ENCODE data around the gene PAQR5. TPM values are rescaled to one million over a fixed set of nuclear protein-coding genes. Genes with fewer than 3 reads are reported as not detected.

The PAQR5 gene
- total RNA-seq, 2 donors from 2014 or later = 6.5 to 11.5 TPM

DNA sequence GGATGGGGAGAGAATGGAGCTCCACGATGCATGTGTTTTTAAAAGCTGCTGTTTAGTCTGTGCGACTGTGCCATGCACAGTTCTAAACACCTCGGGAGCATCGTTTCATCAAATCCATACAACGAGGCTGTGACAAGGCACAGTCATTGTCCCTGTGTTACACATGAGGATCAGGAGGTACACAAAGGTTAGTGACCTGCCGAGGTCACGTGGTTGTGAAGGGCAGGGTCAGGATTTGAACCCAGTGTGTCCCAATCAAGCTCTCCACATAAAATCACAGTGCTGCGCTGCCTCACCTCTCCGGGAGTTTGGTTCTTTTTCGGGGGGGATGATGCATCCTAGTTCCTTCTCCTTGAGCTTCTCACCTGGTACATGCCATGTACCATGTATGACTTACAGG, 96.7 kb downstream of the PAQR5 start:
- Histone ChIP-seq H3K36me3 (replicated peaks in 1 of 2; ENCODE audit: insufficient read depth in 1 of 2, low read depth in 2 of 2) (peaks cover 0 to 2% of the 10 kb centered on the region in 2 donors), H3K4me3 (no peak overlapping the region), H3K27ac (no peak overlapping the region), H3K4me1 (peaks cover 20% of the 10 kb centered on the region), H3K27me3 (no peaks in the 10 kb centered on the region), H3K9me3 (no peaks in the 10 kb centered on the region)
- DNase-seq = no peak
- no peak for TF ChIP-seq POLR2A (IDR thresholded peaks at IDR 0.05)
- TF ChIP-seq, protein P1, sequence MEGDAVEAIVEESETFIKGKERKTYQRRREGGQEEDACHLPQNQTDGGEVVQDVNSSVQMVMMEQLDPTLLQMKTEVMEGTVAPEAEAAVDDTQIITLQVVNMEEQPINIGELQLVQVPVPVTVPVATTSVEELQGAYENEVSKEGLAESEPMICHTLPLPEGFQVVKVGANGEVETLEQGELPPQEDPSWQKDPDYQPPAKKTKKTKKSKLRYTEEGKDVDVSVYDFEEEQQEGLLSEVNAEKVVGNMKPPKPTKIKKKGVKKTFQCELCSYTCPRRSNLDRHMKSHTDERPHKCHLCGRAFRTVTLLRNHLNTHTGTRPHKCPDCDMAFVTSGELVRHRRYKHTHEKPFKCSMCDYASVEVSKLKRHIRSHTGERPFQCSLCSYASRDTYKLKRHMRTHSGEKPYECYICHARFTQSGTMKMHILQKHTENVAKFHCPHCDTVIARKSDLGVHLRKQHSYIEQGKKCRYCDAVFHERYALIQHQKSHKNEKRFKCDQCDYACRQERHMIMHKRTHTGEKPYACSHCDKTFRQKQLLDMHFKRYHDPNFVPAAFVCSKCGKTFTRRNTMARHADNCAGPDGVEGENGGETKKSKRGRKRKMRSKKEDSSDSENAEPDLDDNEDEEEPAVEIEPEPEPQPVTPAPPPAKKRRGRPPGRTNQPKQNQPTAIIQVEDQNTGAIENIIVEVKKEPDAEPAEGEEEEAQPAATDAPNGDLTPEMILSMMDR (IDR thresholded peaks at IDR 0.05) = no peak
- WGBS, 2 donors = 82 to 89% methylated on average over 10 of the region's 10 CpGs
- no peak for ATAC-seq
- intact Hi-C loops (cut with DNase I) = loop anchor here (5.0 to 10.0 kb wide), 2 partner anchors 231 to 338 kb away; partner anchors contain the start of gene GLCE

DNA sequence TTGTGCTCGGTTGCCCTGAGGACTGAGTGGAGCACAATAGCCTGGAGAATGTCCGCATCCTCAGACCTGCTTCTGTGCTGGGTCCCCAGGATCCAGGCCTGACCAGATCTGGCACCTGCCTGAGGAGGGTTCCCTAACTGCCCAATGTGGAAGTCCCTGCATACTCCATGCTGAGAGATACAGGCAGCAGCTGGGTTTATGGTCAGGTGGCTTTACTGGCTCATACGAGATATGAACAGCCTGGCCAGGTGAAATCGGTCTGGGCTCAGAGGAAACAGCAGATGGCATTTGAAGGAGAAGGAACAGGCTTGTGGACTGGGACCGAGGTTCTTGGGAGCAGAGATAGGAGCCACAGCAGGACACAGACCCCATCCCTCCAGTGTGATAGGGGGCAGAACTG, 97.3 kb downstream of the PAQR5 start:
- H3K9me3 ChIP-seq = no peaks in the 10 kb centered on the region
- H3K4me1 ChIP-seq = peaks cover 14% of the 10 kb centered on the region
- no peak for TF ChIP-seq POLR2A (IDR thresholded peaks at IDR 0.05)
- no peak for ATAC-seq
- DNase-seq = no peak
- no peaks in the 10 kb centered on the region for H3K27me3 ChIP-seq
- intact Hi-C loops (cut with DNase I) = loop anchor here (5.0 to 10.0 kb wide), 2 partner anchors 231 to 339 kb away; partner anchors contain the start of gene GLCE
- 72 to 78% methylated on average over 5 of the region's 5 CpGs for WGBS, 2 donors
- H3K36me3 ChIP-seq (replicated peaks in 1 of 2; ENCODE audit: insufficient read depth in 1 of 2, low read depth in 2 of 2) = peaks cover 0 to 2% of the 10 kb centered on the region in 2 donors
- no peak overlapping the region for H3K27ac ChIP-seq
- no peak overlapping the region for H3K4me3 ChIP-seq

DNA sequence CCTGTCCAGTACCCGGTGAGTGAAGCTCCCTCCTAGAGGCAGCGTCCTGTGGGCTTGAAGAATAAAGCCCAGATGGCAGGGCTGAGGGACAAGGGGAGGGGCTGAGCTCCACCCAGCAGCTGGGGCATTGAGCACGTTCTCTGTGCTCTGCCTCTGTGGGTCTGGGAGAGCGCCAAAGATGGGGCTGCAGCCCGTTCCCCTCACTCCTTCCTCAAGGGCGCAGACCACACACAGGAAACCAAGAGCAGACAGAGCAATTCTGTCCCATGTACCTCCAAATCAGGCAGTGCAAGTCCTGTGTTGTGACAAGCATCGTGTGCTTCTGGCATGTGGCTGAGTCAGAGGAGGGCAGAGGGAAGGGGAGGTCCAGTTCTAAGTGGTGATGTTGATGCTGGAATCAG, 99.8 kb downstream of the PAQR5 start:
- DNase-seq (no peak), ATAC-seq (no peak)
- Histone ChIP-seq H3K4me3 (no peak overlapping the region), H3K27me3 (no peaks in the 10 kb centered on the region), H3K4me1 (peaks cover 9% of the 10 kb centered on the region), H3K9me3 (no peaks in the 10 kb centered on the region), H3K27ac (no peak overlapping the region), H3K36me3 (replicated peaks in 1 of 2; ENCODE audit: insufficient read depth in 1 of 2, low read depth in 2 of 2) (peaks cover 0 to 2% of the 10 kb centered on the region in 2 donors)
- no peak for TF ChIP-seq POLR2A (IDR thresholded peaks at IDR 0.05)
- TF ChIP-seq, protein P1 (IDR thresholded peaks at IDR 0.05) = no peak
- intact Hi-C loops (cut with DNase I) = loop anchor here (5.0 to 10.0 kb wide), 2 partner anchors 234 to 341 kb away; partner anchors contain the start of gene GLCE
- 63 to 64% methylated on average over 6 to 7 of the region's 7 CpGs for WGBS, 2 donors

DNA sequence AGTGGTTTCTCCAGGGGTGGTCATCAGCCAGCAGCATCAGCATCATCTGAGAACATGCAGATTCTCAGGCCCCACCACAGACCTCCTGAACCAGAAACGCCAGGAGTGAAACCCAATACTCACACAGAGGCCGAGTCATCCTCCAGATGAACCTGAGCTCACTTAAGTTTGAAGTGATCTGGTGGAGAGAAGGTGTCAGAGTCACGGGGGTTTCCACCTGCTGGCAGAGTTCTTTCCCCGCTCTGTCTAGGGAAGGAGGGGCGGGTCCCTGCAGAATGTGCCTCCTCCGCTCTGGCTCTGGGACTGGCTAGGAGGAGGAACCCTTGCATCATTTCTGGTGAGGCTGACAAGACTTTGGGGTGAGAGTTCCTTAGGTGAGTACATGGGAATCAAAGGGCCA, 102.1 kb downstream of the PAQR5 start:
- Histone ChIP-seq H3K36me3 (replicated peaks in 1 of 2; ENCODE audit: insufficient read depth in 1 of 2, low read depth in 2 of 2) (peaks cover 0 to 2% of the 10 kb centered on the region in 2 donors), H3K27me3 (no peaks in the 10 kb centered on the region), H3K9me3 (no peaks in the 10 kb centered on the region), H3K4me3 (no peak overlapping the region), H3K4me1 (no peaks in the 10 kb centered on the region), H3K27ac (no peak overlapping the region)
- WGBS, 2 donors = 82 to 90% methylated on average over 6 of the region's 6 CpGs
- no peak for ATAC-seq
- no peak for DNase-seq
- TF ChIP-seq, protein P1 (IDR thresholded peaks at IDR 0.05) = no peak
- TF ChIP-seq POLR2A (IDR thresholded peaks at IDR 0.05) = no peak
- intact Hi-C loops (cut with DNase I) = no loop called here

DNA sequence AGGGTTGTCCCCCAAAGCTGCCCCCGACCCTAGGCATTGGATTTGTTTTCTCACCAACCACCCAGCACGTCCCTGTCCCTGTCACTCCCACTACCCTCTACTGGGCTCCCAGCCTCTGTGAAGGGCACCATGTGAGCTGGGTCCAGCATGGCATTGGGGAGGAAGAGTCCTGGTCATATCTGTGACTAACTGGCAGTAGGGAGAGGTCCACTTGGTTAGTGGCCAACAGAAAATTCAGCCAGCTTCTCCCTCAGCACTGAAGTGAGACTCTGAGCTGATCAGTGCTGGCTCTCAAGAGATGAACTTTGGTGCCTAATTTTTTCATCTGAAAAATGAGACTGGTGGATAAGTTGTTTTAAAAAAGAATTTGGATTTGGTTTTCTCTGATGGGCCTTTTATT, 104.1 kb downstream of the PAQR5 start:
- Histone ChIP-seq H3K9me3 (no peaks in the 10 kb centered on the region), H3K27ac (no peak overlapping the region), H3K36me3 (replicated peaks in 1 of 2; ENCODE audit: insufficient read depth in 1 of 2, low read depth in 2 of 2) (peaks cover 0 to 2% of the 10 kb centered on the region in 2 donors), H3K4me3 (no peak overlapping the region), H3K27me3 (no peaks in the 10 kb centered on the region), H3K4me1 (no peaks in the 10 kb centered on the region)
- DNase-seq (no peak), ATAC-seq (no peak)
- intact Hi-C loops (cut with DNase I) = no loop called here
- TF ChIP-seq, protein P1 (IDR thresholded peaks at IDR 0.05) = no peak
- TF ChIP-seq POLR2A (IDR thresholded peaks at IDR 0.05) = no peak
- 79 to 82% methylated on average over 2 of the region's 2 CpGs for WGBS, 2 donors

Measured in body of pancreas (tissue), 4 donors.